AG08395 (cell line): ENCODE results near the gene UGT1A8.

ENCODE experiments used
- DNase-seq: peaks from one replicate; pipeline ENCODE4 v3.0.0; 2012; ENCODE audit warnings: mixed read lengths, low spot score

Gene UGT1A8

DNA sequence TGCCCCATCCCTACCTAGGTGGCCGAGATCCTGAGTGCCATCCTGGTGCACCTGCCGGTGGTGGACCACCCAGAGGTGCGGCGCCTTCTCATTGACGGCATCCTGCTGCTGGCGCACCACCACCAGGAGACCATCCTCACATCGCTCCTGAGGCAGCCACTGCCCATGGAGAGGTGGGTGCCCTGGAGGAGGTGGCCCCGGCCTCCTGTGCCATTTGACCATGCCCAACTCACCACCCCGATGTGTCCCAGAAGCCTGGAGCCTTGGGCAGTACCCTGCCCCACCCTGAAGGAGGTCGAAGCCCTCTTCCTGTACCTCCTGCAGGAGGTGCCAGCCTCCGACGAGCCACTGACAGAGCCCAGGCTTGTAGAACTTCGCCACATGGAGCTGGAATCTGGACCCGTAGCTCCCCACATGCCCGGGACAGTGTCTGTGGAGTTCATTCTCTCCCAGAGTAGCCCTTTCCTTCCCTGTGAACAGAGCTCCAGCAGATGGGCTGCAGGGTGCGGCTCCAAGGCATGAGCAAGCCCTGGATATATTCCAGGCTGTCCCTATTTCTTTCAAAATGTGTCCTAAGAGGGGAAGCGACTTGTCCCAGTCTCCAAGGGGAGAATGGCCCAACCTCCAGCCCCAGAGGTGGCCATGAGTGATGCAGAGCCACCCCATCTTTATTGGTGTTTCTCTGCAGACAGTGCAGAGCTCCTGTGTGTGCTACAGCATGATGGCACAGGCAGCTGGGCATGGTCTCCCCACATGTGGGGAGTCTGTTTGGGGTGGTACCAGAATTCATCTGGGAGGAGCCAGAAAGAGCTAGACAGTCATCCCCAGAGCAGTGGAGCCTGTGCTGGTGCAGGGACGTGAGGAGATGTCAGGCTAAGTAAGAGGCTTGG is 202.7 kb downstream of the UGT1A8 start:
- DNase-seq = peak; percentile 27

DNA sequence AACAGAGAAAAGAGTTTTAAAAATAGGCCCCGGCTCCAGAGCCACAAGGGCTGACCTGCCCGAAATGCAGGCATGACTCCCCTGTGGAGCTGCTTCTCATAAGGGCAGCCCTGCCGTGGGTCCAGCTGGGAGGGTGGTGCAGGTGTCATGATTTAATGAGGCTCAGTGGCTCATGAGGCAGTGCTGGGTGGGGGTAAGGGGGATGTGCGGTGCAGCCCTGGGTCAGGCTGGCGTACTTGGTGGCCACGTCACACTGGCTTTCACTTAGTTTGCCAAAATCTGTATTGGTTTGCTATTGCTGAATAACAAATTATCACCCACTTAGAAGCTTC is 203.3 kb downstream of the UGT1A8 start:
- no peak for DNase-seq

DNA sequence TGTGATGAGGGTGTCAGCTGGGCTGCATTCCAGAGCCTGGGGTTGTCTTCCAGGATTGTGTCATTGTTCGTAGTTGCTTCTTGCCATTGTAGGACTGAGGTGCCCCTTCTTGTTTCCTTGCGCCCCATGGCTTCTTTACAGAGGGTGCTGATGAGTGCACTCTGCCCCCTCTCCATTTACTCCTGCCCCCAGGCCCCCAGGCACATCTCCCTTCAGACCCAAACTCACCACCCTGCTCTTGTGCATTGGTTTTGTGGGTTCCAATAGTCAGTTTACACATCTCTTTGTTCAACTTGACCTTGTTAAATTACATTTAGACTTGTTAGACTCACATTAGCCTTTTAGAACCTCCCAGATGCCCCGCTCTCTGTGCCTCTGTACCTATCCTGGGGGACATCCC is 203.8 kb downstream of the UGT1A8 start:
- DNase-seq = no peak

DNA sequence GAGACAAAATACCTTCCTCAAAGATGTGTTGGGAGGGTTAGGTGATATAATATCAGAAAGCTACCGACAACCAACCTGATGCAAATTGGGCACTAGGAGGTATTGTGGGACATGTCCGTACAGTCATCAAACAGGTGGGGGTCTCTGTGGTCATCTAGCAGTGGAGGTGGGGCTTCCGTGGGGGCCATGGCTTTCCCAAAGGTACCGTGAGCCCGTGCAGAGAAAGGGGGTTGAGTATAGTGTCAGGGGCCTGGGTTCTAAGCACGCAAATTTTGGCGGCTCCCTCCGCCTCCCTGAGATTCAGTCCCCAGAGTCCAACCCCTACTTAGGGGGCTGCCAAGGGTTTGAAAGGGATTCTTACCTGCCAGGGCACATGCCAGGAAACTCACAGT is 204.3 kb downstream of the UGT1A8 start:
- no peak for DNase-seq

DNA sequence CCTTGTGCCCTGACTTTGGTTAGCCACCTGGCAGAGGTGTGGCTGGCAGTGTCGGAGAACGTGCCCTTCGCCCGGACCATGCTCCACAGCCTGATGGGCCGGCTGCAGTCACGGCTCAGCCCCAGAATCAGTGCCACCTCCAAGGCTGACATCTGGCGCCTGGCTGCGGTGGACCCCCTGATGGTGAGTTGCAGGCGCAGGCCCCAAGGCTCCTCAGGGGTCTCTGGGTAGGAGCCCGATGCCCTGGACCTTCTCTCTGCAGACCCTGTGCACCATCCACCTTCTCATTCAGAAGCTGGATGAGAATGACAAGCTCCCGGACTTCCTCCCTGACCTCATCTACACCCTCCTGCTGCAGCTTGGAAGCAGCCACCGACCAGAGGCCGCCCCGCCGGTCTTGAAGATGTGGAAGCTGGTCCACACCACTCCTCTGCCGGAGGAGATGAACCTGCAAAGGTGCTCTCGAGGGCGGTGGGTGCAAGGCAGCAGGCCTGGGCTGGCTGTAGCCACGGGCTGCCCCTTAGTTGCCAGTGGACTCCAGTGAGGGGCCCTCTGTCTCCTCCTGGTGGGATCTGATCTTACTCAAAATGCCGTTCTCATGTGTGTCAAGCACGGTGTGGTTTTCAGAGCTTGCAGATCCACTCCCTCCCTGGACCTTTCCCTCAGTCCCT is 204.8 kb downstream of the UGT1A8 start:
- no peak for DNase-seq
